ENCODE data around the gene CTRB2.
"Not testable (repeated sequence)": the region's sequence is repeated elsewhere in the genome, so short reads cannot be mapped to it uniquely, and the experiment has no call there.

Gene CTRB2

GRCh38 chr16:75241955-75242354, 35.0 kb upstream of the CTRB2 start:
- DNase-seq: no peak

- DNase-seq: no peak
Measured at GRCh38 chr16:75241412-75241811, 34.5 kb upstream of the CTRB2 start.

- not testable (repeated sequence) for DNase-seq
Measured at GRCh38 chr16:75240633-75241032, 33.7 kb upstream of the CTRB2 start.

GRCh38 chr16:75239542-75240122, 32.7 kb upstream of the CTRB2 start:
- DNase-seq: no peak

- no peak for DNase-seq
Measured at GRCh38 chr16:75238853-75239541, 32.0 kb upstream of the CTRB2 start.

- DNase-seq: no peak
Measured at GRCh38 chr16:75238132-75238852, 31.3 kb upstream of the CTRB2 start.

- DNase-seq: no peak
Measured at GRCh38 chr16:75237398-75238131, 30.6 kb upstream of the CTRB2 start.

GRCh38 chr16:75236736-75237397, 29.9 kb upstream of the CTRB2 start:
- DNase-seq: no peak

GRCh38 chr16:75236232-75236631, 29.3 kb upstream of the CTRB2 start:
- no peak for DNase-seq

GRCh38 chr16:75235721-75236193, 28.8 kb upstream of the CTRB2 start:
- DNase-seq: no peak

- DNase-seq: no peak
Measured at GRCh38 chr16:75234856-75235696, 28.1 kb upstream of the CTRB2 start.

GRCh38 chr16:75233611-75233938, 26.6 kb upstream of the CTRB2 start:
- no peak for DNase-seq

GRCh38 chr16:75231570-75231969, 24.6 kb upstream of the CTRB2 start:
- no peak for DNase-seq

GRCh38 chr16:75230471-75231110, 23.6 kb upstream of the CTRB2 start:
- DNase-seq: no peak

- DNase-seq: no peak
Measured at GRCh38 chr16:75229172-75230031, 22.4 kb upstream of the CTRB2 start.

GRCh38 chr16:75228143-75228976, 21.4 kb upstream of the CTRB2 start:
- no peak for DNase-seq

GRCh38 chr16:75227361-75228142, 20.6 kb upstream of the CTRB2 start:
- no peak for DNase-seq

GRCh38 chr16:75226550-75227360, 19.8 kb upstream of the CTRB2 start:
- DNase-seq: no peak

Measured in DMS153 (cell line).